Measurements from ENCODE around the gene APBA1.

DNA sequence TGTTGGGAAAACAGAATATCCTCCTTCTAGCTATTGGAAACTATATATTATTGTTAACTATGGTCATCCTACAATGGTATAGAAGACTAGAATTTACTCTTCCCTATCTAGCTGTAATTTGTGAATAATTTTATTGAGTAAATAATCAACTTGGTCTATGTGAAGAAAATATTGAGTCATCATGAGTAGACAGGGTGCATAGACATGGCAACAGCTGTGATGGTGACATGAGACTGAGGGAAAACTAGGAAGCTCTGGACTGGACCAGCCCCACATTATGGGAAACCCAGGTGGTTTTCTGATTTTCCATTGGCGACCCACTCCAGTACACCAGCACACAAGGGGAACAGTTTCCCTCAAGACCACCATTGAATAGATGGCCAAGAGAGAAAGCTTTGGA lies 95.0 kb downstream of the APBA1 start:
- TF ChIP-seq, protein P1, sequence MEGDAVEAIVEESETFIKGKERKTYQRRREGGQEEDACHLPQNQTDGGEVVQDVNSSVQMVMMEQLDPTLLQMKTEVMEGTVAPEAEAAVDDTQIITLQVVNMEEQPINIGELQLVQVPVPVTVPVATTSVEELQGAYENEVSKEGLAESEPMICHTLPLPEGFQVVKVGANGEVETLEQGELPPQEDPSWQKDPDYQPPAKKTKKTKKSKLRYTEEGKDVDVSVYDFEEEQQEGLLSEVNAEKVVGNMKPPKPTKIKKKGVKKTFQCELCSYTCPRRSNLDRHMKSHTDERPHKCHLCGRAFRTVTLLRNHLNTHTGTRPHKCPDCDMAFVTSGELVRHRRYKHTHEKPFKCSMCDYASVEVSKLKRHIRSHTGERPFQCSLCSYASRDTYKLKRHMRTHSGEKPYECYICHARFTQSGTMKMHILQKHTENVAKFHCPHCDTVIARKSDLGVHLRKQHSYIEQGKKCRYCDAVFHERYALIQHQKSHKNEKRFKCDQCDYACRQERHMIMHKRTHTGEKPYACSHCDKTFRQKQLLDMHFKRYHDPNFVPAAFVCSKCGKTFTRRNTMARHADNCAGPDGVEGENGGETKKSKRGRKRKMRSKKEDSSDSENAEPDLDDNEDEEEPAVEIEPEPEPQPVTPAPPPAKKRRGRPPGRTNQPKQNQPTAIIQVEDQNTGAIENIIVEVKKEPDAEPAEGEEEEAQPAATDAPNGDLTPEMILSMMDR (IDR thresholded peaks at IDR 0.05) = no peak
- no peak for TF ChIP-seq EZH2phosphoT487 (IDR thresholded peaks at IDR 0.05)

Measured in neural progenitor cell (in vitro differentiated cells).